Testis (tissue), 2 donors: ENCODE data around the gene MBOAT7.

Experiments
- CTCF ChIP-seq, 3 experiments: fragments of 450-650 bp in 2 of 3; fragments of 200-600 bp in 1 of 3; sonication (generic) in 1 of 3; IDR thresholded peaks; one replicate each; pipeline ENCODE4 v1.5.1; 2016 to 2019; ENCODE audit warnings: antibody characterized with exemption in 3 of 3, mild to moderate bottlenecking in 2 of 3, moderate library complexity in 1 of 3
- POLR2A ChIP-seq: fragments of 450-650 bp; IDR thresholded peaks from one replicate; pipeline ENCODE4 v1.6.1; 2017; ENCODE audit warnings: antibody characterized with exemption, mild to moderate bottlenecking, moderate library complexity

DNA sequence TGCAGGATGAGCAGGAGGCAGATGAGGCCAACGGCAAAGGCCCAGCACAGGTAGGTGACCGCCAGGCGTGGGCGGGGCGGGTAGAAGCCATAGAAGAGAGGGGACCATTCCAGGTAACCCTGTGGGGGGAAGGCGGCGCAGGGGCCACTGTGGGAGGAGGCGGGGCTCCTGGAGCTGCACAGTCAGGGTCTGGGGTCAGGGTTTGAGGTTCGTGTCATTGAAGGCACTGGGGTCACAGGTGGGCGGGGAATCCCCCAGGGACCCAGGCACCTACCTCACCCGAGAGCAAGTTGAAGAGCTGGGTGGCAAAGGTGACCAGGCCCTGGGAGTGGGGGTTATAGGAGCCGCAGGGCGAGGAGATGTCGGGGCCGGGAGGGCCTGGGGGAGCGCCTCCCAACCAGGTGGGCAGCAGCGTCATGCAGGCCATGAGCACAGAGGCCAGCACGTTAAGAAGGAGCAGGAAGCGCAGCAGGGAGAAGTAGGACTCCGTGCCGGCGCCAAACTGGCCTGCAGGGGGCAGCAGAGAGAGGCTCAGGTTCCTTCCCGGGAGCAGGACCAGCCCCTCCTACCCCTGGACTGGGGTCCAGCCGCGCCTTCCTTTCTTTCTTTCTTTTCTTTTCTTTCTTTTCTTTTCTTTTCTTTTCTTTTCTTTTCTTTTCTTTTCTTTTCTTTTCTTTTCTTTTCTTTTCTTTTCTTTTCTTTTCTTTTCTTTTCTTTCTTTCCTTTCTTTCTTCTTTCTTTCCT lies 21.0 kb downstream of the MBOAT7 start:
- TF ChIP-seq POLR2A (no peak), CTCF (IDR thresholded peaks at IDR 0.05) (peak; percentile 67 to 88 (median 87))
